ENCODE results near the gene MAP2K5.

MAP2K5 gene

GRCh38 chr15:67579164-67579563, 36.7 kb downstream of the MAP2K5 start:
- H3K4me3 ChIP-seq (ENCODE audit: low read depth, low read length), result no peak overlapping the region
- TF ChIP-seq CTCF (IDR thresholded peaks at IDR 0.05; ENCODE audit: borderline replicate concordance, insufficient read depth, low read depth, low read length), result no peak

- no peak for TF ChIP-seq CTCF (IDR thresholded peaks at IDR 0.05; ENCODE audit: borderline replicate concordance, insufficient read depth, low read depth, low read length)
- no peak overlapping the region for H3K4me3 ChIP-seq (ENCODE audit: low read depth, low read length)
These were observed 37.5 kb downstream of the MAP2K5 start for GRCh38 chr15:67579967-67580366.

GRCh38 chr15:67584157-67584556, 41.7 kb downstream of the MAP2K5 start:
- H3K4me3 ChIP-seq (ENCODE audit: low read depth, low read length), result no peak overlapping the region
- TF ChIP-seq CTCF (IDR thresholded peaks at IDR 0.05; ENCODE audit: borderline replicate concordance, insufficient read depth, low read depth, low read length), result no peak

GRCh38 chr15:67585681-67586080, 43.2 kb downstream of the MAP2K5 start:
- no peak for TF ChIP-seq CTCF (IDR thresholded peaks at IDR 0.05; ENCODE audit: borderline replicate concordance, insufficient read depth, low read depth, low read length)
- no peak overlapping the region for H3K4me3 ChIP-seq (ENCODE audit: low read depth, low read length)

GRCh38 chr15:67587331-67587730, 44.8 kb downstream of the MAP2K5 start:
- TF ChIP-seq CTCF (IDR thresholded peaks at IDR 0.05; ENCODE audit: borderline replicate concordance, insufficient read depth, low read depth, low read length), result no peak
- no peak overlapping the region for H3K4me3 ChIP-seq (ENCODE audit: low read depth, low read length)

- H3K4me3 ChIP-seq (ENCODE audit: low read depth, low read length), result no peak overlapping the region
- TF ChIP-seq CTCF (IDR thresholded peaks at IDR 0.05; ENCODE audit: borderline replicate concordance, insufficient read depth, low read depth, low read length), result no peak
These were observed 45.3 kb downstream of the MAP2K5 start for GRCh38 chr15:67587754-67588153.

- no peak overlapping the region for H3K4me3 ChIP-seq (ENCODE audit: low read depth, low read length)
- no peak for TF ChIP-seq CTCF (IDR thresholded peaks at IDR 0.05; ENCODE audit: borderline replicate concordance, insufficient read depth, low read depth, low read length)
These were observed 47.7 kb downstream of the MAP2K5 start for GRCh38 chr15:67590191-67590590.

Data from GM12875 (cell line).